ENCODE data around the gene EXOC3L4.

Gene EXOC3L4

DNA sequence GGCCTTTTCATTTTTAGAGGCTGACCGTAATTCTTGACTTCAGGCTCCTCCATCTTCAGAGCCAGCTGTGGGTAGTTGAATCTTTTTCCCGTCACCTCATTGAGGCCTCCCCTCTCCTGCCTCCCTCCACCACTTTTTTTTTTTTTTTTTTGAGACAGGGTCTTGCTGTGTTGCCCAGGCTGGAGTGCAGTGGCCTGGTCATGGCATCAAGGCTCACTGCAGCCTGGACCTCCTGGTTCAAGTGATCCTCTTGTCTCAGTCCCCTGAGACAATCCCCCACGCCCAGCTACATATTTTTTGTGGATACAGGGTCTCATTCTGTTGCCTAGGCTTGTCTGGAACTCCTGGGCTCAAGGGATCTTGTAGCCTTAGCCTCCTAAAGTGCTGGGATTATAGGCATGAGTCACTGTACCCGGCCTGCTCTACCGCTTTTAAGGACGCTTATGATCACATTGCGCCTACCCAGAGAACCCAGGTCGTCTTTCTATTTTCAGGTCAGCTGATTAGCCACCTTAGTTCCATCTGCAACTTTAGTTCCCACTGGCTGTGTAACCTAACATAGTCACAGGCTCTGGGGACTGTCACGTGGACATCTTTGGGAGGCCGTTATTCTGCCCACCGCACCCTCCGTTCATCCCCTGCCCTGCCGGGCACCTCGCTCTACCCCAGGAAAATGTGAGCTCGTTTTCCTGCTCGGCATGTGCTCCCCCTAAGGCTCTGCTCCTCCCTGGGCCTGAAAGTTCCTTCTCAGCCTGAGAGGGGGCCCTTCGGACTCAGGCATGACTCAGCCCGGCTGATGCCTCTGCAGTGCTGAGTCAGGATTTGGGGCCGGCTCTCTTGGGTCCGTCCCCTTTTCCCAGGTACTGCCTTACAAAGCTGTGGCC, 42.1 kb downstream of the EXOC3L4 start:
- TF ChIP-seq, protein P1, sequence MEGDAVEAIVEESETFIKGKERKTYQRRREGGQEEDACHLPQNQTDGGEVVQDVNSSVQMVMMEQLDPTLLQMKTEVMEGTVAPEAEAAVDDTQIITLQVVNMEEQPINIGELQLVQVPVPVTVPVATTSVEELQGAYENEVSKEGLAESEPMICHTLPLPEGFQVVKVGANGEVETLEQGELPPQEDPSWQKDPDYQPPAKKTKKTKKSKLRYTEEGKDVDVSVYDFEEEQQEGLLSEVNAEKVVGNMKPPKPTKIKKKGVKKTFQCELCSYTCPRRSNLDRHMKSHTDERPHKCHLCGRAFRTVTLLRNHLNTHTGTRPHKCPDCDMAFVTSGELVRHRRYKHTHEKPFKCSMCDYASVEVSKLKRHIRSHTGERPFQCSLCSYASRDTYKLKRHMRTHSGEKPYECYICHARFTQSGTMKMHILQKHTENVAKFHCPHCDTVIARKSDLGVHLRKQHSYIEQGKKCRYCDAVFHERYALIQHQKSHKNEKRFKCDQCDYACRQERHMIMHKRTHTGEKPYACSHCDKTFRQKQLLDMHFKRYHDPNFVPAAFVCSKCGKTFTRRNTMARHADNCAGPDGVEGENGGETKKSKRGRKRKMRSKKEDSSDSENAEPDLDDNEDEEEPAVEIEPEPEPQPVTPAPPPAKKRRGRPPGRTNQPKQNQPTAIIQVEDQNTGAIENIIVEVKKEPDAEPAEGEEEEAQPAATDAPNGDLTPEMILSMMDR (IDR thresholded peaks at IDR 0.05) = no peak
- TF ChIP-seq ZFX (IDR thresholded peaks at IDR 0.05; ENCODE audit: borderline replicate concordance) = no peak
- no peak overlapping the region for H3K27ac ChIP-seq

DNA sequence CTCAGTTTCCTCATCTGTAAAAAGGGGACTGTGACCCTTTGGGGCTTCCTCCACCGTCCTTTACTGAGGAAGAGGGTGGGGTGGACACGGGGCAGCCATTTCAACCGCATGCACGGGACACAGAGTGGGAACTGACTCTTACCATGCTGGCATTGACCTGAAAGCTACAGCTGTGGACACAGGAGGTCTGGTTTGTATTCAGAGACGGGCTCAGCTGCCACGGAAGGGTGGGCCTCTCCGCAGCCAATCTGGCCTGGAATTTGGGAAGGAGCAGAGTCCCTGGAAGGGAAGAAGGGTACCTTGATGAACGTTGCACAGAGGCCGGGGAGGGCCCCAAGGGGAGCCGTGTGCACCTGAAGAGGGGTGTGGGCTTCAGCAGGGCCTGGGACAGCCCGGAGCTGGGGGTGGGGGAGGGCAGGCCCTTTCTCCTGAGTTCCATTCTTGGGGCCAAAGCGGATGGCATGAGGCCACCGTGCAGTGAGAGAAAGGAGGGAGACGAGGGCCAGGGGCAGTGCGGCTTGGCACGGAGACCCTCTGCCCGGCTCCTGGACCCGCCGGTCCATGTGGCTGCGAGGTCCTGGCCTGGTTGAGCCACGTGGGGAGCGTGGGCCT, 43.3 kb downstream of the EXOC3L4 start:
- no peak for TF ChIP-seq ZFX (IDR thresholded peaks at IDR 0.05; ENCODE audit: borderline replicate concordance)
- TF ChIP-seq, protein P1 (IDR thresholded peaks at IDR 0.05) = no peak
- no peak overlapping the region for H3K27ac ChIP-seq

DNA sequence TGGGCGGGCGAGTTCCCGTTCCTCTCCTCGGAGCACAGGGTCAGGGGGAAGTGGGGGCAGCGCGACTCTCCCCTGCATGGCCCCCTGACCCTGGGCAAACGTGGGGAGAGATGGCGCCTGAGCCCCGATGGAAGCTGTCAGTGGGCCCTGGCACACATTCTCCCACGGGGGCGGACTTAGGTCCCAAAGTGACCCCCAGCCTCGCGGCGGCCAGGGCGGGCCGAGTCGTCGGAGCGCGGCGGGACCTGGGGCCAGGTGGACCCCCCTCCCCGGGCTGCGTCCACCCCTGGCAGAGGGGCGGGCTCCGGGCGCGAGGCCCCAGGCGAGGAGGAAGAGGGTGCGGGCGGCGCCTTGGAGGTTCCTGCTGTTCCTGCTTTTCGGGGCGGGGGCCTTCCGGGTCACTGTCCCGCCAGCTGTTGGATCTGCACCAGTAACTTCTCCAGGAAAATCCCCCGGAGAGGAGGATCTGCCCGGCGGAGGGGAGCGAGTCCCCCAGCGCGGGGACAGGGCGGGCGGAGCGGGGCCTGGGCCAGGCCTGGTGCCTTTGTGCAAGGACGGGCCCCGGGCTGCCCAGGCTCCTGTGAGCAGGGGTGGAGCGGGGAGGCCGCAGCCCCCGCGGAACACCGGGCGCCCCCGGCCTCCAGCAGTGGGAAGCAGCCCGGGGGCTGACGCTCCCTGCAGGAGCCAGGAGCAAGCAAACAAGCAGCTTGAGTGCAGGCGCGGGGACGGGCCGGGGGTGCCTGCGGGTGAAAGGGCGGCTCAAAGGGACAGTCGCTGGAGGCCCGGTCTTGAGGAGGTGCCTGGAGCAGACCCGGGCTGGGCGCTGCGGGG, 44.0 kb downstream of the EXOC3L4 start:
- TF ChIP-seq, protein P1 (IDR thresholded peaks at IDR 0.05) = no peak
- no peak for TF ChIP-seq ZFX (IDR thresholded peaks at IDR 0.05; ENCODE audit: borderline replicate concordance)
- no peak overlapping the region for H3K27ac ChIP-seq

DNA sequence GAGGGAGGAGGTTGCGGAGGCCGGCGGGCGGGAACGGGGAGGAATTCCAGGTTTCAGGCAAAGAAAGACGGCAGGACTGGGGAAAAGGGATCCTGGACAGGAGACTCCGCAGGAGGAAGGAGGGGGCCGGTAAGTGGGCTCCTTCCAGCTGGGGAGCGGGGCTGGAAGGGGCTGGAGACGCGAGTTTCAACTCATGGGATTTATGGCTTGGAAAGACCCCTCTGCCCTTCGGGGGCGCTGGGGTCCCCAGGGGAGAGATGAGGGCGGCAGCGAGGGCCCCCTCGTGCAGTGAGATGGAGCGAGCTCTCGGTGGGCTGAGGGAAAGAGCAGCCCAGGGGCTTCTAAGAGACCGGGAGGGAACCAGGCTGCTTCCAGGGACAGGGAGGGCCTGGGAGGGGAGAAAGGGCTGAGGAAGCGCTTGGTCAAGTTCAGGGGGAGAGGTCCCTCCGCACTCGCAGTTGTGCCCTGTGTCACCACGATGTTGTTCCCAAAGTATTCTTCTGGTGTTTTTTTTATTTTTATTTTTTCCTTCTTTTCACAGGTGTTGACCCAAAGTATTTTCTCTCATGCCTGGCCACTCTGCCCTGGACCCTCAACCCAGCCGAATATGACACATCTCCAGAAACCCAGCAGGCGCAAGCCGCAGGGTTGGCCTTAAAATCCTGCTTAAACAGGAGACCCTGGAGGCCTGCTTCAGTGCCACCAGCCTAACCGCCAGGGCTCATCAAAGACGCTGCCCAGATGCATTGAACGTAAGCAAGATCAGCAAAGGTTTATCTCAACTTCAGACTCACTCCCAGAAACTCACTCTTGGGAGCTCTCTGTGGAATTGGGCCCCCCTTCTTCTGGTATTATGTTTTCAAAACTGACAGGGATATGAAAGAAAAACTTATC, 44.9 kb downstream of the EXOC3L4 start:
- TF ChIP-seq ZFX (IDR thresholded peaks at IDR 0.05; ENCODE audit: borderline replicate concordance) = no peak
- TF ChIP-seq, protein P1 (IDR thresholded peaks at IDR 0.05) = no peak

DNA sequence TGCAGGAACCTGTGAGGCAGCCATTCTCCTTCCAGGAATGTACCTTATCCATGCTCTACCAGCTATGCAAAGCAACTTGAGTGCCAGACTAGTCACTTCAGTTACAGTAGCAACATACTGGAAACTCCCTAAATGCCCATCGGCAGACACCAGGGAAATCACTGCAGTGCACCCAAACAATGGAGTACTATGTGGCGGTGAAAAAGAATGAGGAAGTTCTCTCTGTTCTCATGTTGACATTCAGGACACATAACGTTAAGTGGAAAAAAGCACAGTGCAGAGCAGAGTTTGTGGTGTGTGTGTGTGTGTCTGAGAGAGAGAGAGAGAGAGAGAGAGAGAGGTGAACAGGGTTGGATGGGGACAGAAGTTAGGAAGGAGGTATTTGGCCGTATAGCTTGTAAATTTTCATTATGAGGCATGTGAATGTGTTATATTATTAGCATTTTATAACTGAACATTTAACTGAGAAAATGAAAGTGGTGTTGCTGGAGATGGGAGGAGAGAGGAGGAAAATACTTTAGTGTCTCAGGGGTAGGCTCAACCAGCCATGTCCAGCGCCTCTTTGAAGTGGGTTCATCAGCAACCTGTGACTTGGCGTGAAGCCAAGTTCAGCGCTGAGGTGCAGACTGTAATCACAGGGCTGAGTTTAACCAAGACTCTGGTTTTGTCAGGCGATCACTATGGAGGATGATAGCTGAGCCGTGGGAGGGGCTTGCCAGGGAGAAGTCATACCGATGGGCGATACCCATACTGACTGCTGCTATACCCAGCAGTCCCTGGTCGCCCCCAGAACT, 46.0 kb downstream of the EXOC3L4 start:
- no peak overlapping the region for H3K27ac ChIP-seq
- TF ChIP-seq, protein P1 (IDR thresholded peaks at IDR 0.05) = no peak
- TF ChIP-seq ZFX (IDR thresholded peaks at IDR 0.05; ENCODE audit: borderline replicate concordance) = no peak

More for the DNA sequence above, 44.9 kb downstream of the EXOC3L4 start:
- H3K27ac ChIP-seq = no peak overlapping the region
